ENCODE measurements around the gene DLST.
"Not testable (repeated sequence)": the region's sequence is repeated elsewhere in the genome, so short reads cannot be mapped to it uniquely, and the experiment has no call there.

DNA sequence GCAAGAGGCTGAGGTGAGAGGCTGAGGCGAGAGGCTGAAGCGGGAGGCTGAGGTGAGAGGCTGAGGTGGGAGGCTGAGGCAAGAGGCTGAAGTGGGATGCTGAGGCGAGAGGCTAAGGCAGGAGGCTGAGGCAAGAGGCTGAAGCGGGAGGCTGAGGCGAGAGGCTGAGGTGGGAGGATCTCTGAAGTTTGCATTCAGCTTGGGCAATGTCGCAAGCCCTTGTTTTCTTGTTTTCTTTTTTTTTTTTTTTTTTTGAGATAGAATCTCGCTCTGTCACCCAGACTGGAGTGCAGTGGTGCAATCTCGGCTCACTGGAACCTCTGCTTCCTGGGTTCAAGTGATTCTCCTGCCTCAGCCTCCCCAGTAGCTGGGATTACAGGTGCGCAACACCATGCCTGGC, 50.0 kb downstream of the DLST start:
- TF ChIP-seq, protein P1, sequence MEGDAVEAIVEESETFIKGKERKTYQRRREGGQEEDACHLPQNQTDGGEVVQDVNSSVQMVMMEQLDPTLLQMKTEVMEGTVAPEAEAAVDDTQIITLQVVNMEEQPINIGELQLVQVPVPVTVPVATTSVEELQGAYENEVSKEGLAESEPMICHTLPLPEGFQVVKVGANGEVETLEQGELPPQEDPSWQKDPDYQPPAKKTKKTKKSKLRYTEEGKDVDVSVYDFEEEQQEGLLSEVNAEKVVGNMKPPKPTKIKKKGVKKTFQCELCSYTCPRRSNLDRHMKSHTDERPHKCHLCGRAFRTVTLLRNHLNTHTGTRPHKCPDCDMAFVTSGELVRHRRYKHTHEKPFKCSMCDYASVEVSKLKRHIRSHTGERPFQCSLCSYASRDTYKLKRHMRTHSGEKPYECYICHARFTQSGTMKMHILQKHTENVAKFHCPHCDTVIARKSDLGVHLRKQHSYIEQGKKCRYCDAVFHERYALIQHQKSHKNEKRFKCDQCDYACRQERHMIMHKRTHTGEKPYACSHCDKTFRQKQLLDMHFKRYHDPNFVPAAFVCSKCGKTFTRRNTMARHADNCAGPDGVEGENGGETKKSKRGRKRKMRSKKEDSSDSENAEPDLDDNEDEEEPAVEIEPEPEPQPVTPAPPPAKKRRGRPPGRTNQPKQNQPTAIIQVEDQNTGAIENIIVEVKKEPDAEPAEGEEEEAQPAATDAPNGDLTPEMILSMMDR (IDR thresholded peaks at IDR 0.05) = not testable (repeated sequence)
- not testable (repeated sequence) for TF ChIP-seq POLR2A (IDR thresholded peaks at IDR 0.05)

All from adrenal gland (tissue), 5 donors.